Lower leg skin (tissue), 4 donors: Measurements from ENCODE around the gene OPTC. TPM values are rescaled to one million over a fixed set of nuclear protein-coding genes. Genes with fewer than 3 reads are reported as not detected.

ENCODE experiments used
- DNase-seq, 2 donors: peaks; one replicate each; pipeline ENCODE4 v3.0.0-alpha.2; 2019; ENCODE audit warnings: low spot score in 2 of 2
- H3K4me3 ChIP-seq: fragments of 200-600 bp; sonication (generic); 2 replicates; pipeline ENCODE4 v1.5.1; 2017; ENCODE audit warnings: mild to moderate bottlenecking, low read depth; ENCODE audit not compliant: poor library complexity, severe bottlenecking
- CTCF ChIP-seq, 3 donors: fragments of 450-650 bp; IDR thresholded peaks; one replicate each; pipeline ENCODE4 v1.5.1; 2016; ENCODE audit warnings: antibody characterized with exemption in 3 of 3, mild to moderate bottlenecking in 3 of 3, moderate library complexity in 2 of 3
- POLR2A ChIP-seq, 2 donors: fragments of 450-650 bp; IDR thresholded peaks; one replicate each; pipeline ENCODE4 v1.6.1; 2016 to 2017; ENCODE audit warnings: antibody characterized with exemption in 2 of 2, mild to moderate bottlenecking in 1 of 2, moderate library complexity in 1 of 2
- WGBS, 2 donors: methylation state at CpG; one replicate each; pipeline ENCODE4 v1.1.5; 2018; 5-methylcytosine and 5-hydroxymethylcytosine counted together
- intact Hi-C: fragments of 100-400 bp; cut with DNase I; formaldehyde crosslinking; loops from one replicate; pipeline ENCODE4 v1.15.0; 2023; ENCODE audit warnings: low total_unique reads
- total RNA-seq, 4 donors: library from RNA; depleted of rRNA; stranded (reverse); fragments of >200 nt; gene quantifications; one replicate each; pipeline ENCODE4 v1.1.0, GENCODE V29; 2016

OPTC gene
- total RNA-seq, 4 donors from 2014 or later: not detected

- 76 to 77% methylated on average over 7 of the region's 7 CpGs for WGBS, 2 donors
- intact Hi-C loops: loop anchor here (5.0 kb wide), 1 partner anchor 216 kb away; no protein-coding TSS in a partner anchor
These were observed 5.4 kb upstream of the OPTC start for GRCh38 chr1:203488539-203488938.

GRCh38 chr1:203490607-203491006 lies 3.3 kb upstream of the OPTC start:
- no peak for DNase-seq
- no peak overlapping the region for H3K4me3 ChIP-seq
- TF ChIP-seq CTCF (IDR thresholded peaks at IDR 0.05) (no peak), POLR2A (IDR thresholded peaks at IDR 0.05) (no peak)
- 93 to 96% methylated on average over 9 of the region's 9 CpGs for WGBS, 2 donors
- intact Hi-C loops: no loop called here

More at GRCh38 chr1:203488539-203488938, 5.4 kb upstream of the OPTC start:
- no peak for DNase-seq
- TF ChIP-seq CTCF (IDR thresholded peaks at IDR 0.05) (no peak), POLR2A (IDR thresholded peaks at IDR 0.05) (no peak)
- H3K4me3 ChIP-seq: no peak overlapping the region

GRCh38 chr1:203491664-203492063 lies 2.3 kb upstream of the OPTC start:
- DNase-seq: no peak
- H3K4me3 ChIP-seq: no peak overlapping the region
- WGBS, 2 donors: 68 to 72% methylated on average over 9 of the region's 9 CpGs
- TF ChIP-seq POLR2A (IDR thresholded peaks at IDR 0.05) (no peak), CTCF (IDR thresholded peaks at IDR 0.05) (no peak)
- intact Hi-C loops: no loop called here

- no peak for DNase-seq
- WGBS, 2 donors: 30 to 47% methylated on average over 7 to 8 of the region's 8 CpGs
- TF ChIP-seq POLR2A (IDR thresholded peaks at IDR 0.05) (no peak), CTCF (IDR thresholded peaks at IDR 0.05) (no peak)
- no peak overlapping the region for H3K4me3 ChIP-seq
- intact Hi-C loops: no loop called here
These were observed 1.7 kb upstream of the OPTC start for GRCh38 chr1:203492082-203492747.

- H3K4me3 ChIP-seq: no peak overlapping the region
- intact Hi-C loops: no loop called here
- TF ChIP-seq CTCF (IDR thresholded peaks at IDR 0.05) (no peak), POLR2A (IDR thresholded peaks at IDR 0.05) (no peak)
- no peak for DNase-seq
- WGBS, 2 donors: 50 to 58% methylated on average over 6 of the region's 6 CpGs
These were observed 1.2 kb upstream of the OPTC start for GRCh38 chr1:203492748-203493130.

- no peak for DNase-seq
- H3K4me3 ChIP-seq: no peak overlapping the region
- no peak for TF ChIP-seq POLR2A (IDR thresholded peaks at IDR 0.05)
- TF ChIP-seq CTCF (IDR thresholded peaks at IDR 0.05): no peak
- WGBS, 2 donors: 68 to 77% methylated on average over 7 of the region's 7 CpGs
- intact Hi-C loops: no loop called here
These were observed 1.9 kb downstream of the OPTC start for GRCh38 chr1:203495845-203496244.
